ENCODE results near the gene RNH1. TPM values are rescaled to one million over a fixed set of nuclear protein-coding genes. Genes with fewer than 3 reads are reported as not detected.

RNH1 gene
- total and polyA plus RNA-seq, 2 of the 8 experiments (the other 6 are each of a cell fraction or from before 2014, with no cell fraction given) = 48.7 to 49.8 TPM

GRCh38 chr11:538431-539051, 31.5 kb upstream of the RNH1 start (continued):
- TF ChIP-seq MAX (IDR thresholded peaks at IDR 0.05) (no peak), POU5F1 (IDR thresholded peaks at IDR 0.05; ENCODE audit: low read depth, low read length) (no peak), USF2 (IDR thresholded peaks at IDR 0.05; ENCODE audit: low read length) (no peak)

Data from H1 (cell line).